ENCODE results near the gene RGL3.
"Not testable (repeated sequence)": the region's sequence is repeated elsewhere in the genome, so short reads cannot be mapped to it uniquely, and the experiment has no call there.

RGL3 gene

GRCh38 chr19:11382898-11383705 is 36.0 kb downstream of the RGL3 start:
- no peak for DNase-seq (ENCODE audit: low read depth in 2 of 2)

GRCh38 chr19:11380653-11381537 is 38.2 kb downstream of the RGL3 start:
- DNase-seq (ENCODE audit: low read depth in 2 of 2): peak; percentile 89 to 93

DNA sequence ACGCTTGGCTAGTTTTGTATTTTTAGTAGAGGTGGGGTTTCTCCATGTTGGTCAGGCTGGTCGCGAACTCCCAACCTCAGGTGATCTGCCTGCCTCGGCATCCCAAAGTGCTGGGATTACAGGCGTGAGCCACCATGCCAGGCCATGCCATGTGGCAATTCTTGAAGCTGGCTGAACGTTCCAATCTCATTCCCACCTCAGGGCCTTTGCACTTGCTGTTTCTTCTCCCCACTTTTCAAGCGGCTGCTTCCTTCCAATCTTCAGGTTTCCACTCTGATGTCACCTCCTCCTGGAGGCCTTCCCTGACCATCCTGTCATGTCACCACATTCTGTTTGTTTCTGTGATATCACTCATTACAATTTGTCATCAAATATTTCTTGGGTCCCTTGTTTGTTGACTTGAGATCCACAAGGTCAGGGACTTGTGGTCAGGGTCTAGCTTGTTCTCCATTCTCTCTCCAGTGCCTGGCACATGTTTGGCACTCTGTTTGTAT is 39.2 kb downstream of the RGL3 start:
- no peak for DNase-seq (ENCODE audit: low read depth in 2 of 2)

- DNase-seq (ENCODE audit: low read depth in 2 of 2): not testable (repeated sequence)
Observed at GRCh38 chr19:11379269-11379845, 39.8 kb downstream of the RGL3 start.

DNA sequence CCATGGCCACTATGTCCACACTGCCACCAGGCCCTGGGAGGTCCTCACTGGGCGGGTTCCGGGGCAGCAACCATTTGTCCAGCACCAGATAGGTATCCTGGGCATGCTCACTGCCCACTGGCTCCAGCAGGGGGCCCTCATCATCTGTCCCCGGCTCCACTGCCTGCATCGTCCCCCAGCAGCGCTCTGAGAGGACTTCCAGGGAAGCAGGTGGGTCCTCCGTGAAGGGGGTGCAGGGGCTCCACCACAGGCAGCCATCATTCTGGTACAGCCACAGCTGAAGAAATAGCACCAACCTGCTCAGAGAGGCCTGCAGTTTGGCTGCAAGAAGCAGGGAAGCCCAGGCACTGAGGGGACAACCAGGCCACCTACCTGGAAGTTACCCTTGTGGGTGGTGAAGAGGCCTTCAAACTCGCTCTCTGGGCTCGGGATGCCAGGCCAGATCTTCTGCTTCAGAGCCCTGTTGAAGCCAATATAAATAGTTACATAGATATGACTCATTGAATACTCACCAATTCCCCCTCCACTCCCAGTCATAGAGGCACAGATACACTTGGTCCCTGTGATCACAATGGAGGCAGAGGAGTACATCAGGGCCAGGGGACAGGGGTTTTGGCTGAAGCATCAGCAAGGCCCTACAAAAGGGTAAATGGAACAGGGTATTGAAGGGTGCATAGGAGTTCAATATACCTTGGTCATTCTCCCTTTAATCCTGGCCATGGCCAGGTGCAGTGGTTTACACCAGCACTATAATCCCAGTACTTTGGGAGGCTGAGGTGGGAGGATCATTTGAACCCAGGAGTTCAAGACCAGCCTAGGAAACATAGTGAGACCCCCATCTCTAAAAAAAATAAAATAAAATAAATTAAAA is 40.6 kb downstream of the RGL3 start:
- DNase-seq (ENCODE audit: low read depth in 2 of 2): no peak

GRCh38 chr19:11377756-11378155 is 41.4 kb downstream of the RGL3 start:
- no peak for DNase-seq (ENCODE audit: low read depth in 2 of 2)

DNA sequence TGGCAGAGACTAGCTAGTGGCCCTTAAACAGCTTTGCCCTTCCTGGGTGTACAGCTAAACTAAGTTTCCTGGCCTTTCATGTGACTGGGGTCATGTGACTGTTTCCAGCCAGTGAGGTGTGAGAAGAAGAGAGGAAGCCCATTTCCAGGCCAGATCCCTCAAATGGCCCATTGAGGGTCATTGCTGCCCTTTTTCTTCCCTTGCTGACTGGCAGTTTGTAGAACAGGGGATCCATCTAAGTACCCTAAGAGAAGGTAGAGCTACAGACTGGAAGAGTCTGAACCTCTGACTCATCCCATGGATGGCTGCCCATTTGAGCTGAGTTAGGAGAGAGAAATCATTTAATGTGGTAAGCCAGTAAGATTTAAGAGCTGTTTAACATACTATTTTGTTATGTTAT is 41.9 kb downstream of the RGL3 start:
- no peak for DNase-seq (ENCODE audit: low read depth in 2 of 2)

- peak; percentile 35 to 51 for DNase-seq (ENCODE audit: low read depth in 2 of 2)
Observed at GRCh38 chr19:11375143-11375948, 43.8 kb downstream of the RGL3 start.

DNA sequence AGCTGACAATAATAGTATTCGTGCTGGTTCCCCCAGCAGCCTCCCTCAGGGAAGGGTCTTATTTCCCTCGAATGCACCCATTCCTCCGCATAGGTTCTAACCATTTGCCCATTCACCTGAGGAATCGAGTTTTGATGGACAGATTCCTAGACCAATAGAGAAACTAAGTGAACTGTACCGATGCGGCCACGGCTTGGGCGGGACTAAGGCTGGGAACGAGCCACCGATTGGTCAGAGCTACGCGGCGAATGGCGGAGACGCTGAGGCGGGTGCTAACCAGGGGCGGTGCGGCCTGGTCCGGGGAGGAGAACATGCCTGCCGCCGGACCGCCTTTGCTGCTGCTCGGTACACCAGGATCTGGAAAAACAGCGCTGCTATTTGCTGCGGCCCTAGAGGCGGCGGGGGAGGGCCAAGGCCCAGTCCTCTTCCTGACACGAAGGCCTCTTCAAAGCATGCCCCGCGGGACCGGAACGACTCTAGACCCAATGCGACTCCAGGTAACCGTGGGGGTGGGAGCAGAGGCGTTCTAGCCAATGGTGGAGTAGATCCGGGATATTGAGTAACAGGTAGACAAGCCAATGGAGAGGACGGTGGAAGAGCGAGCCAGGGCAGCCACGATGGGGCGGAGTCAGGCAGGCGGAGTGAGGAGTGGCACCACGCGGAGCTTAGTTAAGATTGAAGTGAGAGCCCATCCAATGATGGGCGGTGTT is 44.5 kb downstream of the RGL3 start, which contains the start of gene SWSAP1:
TSS of gene SWSAP1 (plus strand) at position 234 of the 710 bp plus-strand sequence. CDS start at position 249, 15 bp downstream.
- DNase-seq (ENCODE audit: low read depth in 2 of 2): peak; percentile 89 to 95

DNA sequence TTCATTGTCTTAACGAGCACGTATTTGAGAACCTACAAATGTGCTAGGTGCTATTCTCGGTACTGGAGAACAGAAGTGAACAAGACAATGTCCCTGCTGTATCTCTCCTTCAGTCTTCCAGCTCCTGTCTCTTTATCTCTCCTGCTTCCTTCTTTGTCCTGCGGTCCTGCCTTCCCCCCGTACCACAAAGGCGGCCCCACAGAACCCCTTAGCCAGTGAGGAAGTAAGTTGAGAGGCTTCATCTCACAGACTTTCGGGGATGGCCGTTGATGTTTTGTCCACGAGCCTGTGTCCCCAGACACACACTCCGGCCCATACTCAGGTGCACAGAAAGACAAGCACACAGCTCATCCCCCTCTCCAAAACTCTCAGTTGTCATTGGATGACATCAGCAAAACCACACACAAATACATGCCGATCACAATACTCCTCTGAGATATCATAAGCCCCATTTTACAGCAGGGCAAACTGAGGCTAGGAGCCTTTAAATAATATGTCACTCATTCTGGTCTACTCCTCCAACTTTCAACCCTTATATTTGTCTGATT is 45.2 kb downstream of the RGL3 start:
- no peak for DNase-seq (ENCODE audit: low read depth in 2 of 2)

DNA sequence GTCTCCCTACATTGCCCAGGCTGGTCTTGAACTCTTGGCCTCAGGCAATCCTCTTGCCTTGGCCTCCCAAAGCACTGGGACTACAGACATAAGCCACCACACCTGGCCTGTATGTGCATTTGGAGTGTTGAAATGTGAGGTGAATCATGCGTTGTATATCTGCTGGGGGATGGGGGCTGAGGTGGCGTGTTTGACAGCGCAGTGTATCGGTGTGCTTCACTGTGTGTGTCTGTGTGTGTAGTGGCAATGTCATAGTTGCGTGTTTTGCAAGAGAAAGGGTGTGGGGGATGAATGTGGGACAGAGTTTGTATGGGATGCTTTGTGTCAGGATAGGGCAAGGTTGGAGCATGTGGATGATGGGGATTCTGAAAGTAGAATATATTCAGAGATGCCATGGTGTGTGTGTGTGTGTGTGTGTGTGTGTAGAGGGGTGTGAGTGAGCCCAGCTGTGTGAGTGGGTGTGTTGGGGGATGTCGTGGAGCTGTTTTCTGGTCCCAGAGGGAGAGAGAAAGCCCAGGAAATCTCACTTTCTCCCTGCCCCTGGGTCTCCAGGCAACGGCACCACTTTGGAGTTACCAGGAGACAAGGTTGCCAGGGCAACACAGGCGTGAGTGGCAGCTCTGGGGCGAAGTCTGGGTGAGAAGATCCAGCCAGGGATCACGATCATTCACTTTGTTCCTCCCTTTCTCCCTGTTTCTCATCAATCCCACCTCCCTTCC is 45.8 kb downstream of the RGL3 start:
- no peak for DNase-seq (ENCODE audit: low read depth in 2 of 2)

GRCh38 chr19:11370744-11371143 is 48.4 kb downstream of the RGL3 start:
- no peak for DNase-seq (ENCODE audit: low read depth in 2 of 2)

DNA sequence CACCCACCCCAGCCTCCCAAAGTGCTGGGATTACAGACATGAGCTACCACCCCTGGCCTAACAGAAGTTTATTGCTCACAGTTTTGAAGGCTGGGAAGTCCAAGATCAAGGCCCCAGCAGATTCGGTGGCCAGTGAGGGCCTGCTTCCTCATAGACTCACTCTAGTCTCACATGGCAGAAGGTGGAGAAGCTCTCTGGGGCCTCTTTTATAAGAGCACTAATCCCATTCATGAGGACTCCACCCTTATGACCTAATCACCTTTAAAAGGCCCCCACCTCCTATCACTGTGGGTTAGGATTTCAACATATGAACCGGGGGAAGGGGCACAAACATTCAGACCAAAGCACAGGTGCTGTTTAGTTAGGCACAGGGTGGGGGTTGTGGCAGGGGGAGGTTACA is 51.6 kb downstream of the RGL3 start:
- DNase-seq (ENCODE audit: low read depth in 2 of 2): no peak

DNA sequence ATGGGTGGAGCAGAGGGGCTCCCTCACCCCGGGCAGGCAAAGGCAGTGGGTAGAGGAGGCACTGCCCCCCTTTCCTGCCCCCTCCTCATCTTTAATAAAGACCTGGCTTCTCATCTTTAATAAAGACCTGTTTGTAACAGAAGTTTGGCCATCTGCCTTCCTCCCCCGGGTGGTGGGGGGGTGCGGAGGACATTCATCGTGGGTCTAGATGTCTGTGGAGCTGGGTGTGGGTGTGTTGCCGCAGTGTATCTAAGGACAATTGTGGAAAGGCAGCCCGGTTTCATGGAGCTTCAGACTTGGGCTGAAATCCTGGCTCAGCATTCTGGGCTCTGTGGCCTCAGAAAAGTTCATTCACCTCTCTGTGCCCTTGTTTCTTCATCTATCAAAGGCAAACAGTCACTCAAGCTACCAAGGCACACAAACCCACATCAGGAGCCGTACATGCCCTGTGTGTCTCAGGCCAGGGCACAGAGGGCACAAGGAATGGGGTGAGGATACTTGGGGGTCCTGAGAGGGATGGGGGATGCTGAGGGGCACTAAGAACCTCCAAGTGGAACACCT is 53.5 kb downstream of the RGL3 start:
- DNase-seq (ENCODE audit: low read depth in 2 of 2): no peak

- DNase-seq (ENCODE audit: low read depth in 2 of 2): no peak
Observed at GRCh38 chr19:11364935-11365334, 54.2 kb downstream of the RGL3 start.

- DNase-seq (ENCODE audit: low read depth in 2 of 2): no peak
Observed at GRCh38 chr19:11364296-11364904, 54.7 kb downstream of the RGL3 start.

GRCh38 chr19:11363881-11364280 is 55.2 kb downstream of the RGL3 start:
- no peak for DNase-seq (ENCODE audit: low read depth in 2 of 2)

All from activated CD8-positive, alpha-beta memory T cell treated with anti-CD3 and anti-CD28 coated beads for 4 hours (primary cell).